HG03175 (cell line): ENCODE measurements around the gene CUEDC2.
"Not testable (repeated sequence)": the region's sequence is repeated elsewhere in the genome, so short reads cannot be mapped to it uniquely, and the experiment has no call there.

ENCODE experiments used
- ATAC-seq: cut with Tn5 transposase; IDR thresholded peaks from one replicate; pipeline ENCODE4 v1.9.1; 2021; ENCODE audit warnings: mild to moderate bottlenecking, moderate library complexity; ENCODE audit not compliant: unreplicated experiment

The CUEDC2 gene

DNA sequence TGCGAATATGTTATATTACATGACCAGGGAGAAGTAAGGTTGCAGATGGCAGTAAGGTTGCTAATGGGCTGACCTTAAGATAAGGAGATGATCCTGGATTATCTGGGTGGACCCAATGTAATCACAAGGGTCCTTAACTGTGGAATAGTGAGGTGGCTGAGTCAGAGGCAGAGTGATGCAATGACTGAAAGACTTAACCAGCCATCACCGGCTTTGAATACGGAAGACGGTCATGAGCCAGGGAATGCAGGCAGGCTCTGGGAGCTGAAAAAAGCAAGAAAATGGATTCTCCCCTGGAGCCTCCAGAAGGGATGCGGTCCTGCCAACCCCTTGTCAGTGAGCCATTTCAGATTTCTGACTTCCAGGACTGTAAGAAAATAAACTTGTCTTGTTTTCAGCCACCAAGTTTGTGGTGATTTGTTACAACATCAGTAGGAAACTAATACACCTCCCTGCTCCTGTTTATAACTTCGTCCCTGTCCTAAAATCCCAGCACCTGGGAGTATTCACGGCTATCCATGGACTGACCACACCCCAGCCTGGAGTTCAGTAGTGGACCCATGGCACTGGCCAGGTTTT is 23.6 kb upstream of the CUEDC2 start:
- ATAC-seq = no peak

DNA sequence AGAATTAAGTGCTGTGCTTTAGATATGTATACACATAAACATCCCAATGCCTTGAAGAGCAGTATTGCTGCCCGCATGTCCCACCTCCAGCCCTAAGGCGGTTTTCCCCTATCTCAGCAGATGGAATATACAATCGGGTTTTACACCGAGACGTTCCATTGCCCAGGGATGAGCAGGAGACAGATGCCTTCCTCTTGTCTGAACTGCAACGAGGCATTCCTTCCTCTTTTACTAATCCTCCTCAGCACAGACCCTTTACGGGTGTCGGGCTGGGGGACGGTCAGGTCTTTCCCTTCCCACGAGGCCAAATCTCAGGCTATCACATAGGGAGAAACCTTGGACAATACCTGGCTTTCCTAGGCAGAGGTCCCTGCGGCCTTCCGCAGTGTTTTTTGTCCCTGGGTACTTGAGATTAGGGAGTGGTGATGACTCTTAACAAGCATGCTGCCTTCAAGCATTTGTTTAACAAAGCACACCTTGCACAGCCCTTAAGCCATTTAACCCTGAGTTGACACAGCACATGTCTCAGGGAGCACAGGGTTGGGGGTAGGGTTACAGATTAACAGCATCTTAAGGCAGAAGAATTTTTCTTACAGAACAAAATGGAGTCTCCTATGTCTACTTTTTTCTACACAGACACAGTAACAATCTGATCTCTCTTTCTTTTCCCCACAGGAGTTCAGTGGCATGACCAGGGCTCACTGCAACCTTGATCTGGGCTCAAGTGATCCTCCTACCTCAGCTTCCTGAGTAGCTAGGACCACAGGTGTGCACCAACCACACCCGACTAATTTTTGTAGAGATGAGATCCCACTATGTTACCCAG is 22.5 kb upstream of the CUEDC2 start:
- not testable (repeated sequence) for ATAC-seq

DNA sequence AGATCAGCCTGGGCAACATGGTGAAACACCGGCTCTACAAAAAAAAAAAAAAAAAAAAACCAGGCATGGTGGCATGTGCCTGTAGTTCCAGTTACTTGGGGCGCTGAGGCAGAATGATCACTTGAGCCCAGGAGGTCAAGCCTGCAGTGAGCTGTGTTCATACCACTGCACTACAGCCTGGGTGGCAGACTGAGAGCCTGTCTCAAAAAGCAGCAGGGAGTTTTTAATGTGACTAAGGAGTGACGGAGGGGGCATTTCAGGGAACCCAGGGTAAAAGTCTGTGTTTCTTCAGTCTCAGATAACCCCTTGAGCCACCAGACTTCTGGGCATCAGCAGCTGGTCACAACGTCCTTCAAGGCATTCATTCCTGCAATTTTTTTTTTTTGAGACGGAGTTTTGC is 21.1 kb upstream of the CUEDC2 start:
- no peak for ATAC-seq

DNA sequence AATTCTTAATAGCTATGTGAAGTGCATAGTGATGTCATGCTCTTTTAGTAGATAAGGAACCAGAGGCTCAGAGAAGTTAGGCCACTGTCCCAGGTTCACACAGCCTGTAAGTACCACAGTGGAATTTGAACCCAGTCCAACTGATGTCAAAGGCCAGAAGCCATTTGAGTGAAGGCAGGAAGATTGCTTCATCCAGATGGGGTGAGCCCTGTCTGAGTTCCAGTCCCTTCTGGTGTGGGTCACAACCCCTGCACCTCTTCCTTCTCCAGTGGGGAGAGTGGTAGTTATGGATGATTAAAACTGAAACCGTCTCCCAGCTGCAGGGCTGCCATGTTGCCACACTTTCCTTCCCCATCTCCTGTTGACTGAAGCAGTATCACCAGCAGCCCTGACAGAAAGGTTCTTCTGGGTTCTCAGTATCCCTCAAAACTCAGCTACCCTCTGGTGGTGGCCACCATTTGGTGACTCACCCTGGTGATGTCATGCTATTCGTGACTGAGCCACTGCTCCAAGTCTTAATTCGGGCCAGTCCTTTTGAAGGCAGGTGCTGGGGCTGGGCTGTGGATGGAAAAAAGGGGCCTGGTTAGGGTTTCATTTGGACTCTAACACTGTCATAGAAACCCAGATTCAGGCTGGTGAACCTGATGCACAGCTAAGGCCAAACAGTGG is 20.4 kb upstream of the CUEDC2 start:
- ATAC-seq = no peak

DNA sequence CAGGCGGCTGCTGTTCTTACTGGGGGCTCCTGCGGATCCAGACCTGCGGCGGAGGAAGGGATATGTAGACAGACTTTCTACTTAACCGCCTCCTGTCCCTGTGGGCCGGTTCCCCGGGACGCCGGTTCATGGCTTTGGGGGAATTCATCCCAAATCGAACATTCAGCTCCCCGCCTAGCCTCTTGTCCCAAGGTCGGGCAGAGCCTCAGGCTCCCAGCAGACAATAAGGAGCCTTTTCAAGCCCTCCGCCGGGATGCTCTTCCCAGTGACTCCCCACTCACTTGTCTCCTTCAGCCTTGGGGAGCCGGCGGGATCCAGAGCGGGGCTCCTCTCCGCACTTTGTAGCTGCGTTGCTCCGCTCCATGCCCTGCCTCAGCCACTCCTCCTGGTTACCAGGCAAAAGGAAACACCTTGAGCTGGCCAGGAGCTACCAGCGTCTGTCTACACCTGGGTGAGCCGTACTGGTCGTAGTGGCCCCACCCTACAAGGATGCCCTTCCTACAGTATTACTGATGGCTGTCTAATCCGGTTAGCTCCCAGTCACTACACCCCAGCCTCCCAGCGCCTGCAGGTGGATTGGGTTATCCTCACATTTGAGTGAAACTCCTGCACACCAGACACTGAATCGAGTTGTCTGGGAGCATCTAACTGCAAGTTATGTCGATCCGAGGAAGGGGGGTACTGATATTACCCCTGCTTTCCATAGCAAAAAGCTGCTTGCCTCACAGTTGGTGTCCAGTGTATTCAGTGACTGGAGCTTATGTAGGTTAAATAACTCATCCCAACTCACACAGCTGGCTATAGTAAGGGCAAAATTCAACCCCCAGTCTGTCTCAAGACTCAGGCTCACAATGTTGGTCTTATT is 19.0 kb upstream of the CUEDC2 start, which contains the start of gene C10orf95:
C10orf95 (minus strand) TSS at position 439 of the 865 bp plus-strand sequence. CDS start 450 bp downstream, outside the sequence.
- ATAC-seq = no peak

DNA sequence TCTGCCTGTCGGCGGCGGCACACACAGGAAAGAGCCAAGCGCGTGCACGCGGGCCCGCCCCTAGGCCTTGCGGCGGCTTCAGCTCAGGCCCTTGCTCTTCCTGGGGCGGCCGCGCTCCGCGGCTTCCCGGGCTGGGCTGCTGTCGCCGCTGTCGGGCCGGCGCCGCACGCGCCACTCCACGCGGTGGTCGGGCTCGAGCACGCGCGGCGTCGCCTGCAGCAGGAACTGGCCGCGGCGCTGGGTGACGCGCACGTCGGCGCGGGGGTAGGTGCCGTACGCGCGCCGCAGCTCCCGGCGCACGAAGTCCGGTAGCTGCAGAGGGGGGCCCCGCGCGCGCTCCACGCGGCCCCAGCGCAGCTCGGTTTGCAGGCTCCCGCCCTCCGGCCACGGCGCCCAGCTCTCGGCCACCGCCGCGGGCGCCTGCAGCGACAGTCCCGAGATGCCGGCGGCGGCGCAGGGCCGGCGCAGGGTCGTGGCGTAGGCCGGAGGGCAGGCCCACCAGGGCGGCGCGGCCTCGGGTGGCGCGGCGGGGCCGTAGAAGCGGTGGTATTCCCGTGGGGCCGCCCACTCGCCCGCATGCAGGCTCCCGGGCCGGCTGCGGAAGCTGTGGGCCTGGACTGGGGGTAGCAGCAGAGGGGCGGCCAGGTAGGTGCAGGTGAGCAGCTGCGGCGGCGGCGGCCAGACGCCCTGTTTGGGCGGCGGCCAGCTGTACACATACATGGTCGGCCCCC is 18.2 kb upstream of the CUEDC2 start:
- ATAC-seq = peak; percentile 79

DNA sequence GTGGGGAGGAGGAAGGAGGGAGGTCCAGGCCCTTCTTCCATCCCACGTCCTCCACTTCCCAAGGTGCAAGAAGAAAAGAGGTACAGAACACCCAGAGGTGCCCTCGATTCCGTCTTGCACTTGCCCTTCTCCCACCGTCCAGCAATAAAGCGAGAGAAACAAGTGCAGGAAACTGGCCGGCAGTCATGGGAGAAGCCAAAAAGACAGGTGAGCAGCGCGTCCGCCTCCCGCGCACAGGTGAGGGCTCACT is 17.7 kb upstream of the CUEDC2 start:
- no peak for ATAC-seq

DNA sequence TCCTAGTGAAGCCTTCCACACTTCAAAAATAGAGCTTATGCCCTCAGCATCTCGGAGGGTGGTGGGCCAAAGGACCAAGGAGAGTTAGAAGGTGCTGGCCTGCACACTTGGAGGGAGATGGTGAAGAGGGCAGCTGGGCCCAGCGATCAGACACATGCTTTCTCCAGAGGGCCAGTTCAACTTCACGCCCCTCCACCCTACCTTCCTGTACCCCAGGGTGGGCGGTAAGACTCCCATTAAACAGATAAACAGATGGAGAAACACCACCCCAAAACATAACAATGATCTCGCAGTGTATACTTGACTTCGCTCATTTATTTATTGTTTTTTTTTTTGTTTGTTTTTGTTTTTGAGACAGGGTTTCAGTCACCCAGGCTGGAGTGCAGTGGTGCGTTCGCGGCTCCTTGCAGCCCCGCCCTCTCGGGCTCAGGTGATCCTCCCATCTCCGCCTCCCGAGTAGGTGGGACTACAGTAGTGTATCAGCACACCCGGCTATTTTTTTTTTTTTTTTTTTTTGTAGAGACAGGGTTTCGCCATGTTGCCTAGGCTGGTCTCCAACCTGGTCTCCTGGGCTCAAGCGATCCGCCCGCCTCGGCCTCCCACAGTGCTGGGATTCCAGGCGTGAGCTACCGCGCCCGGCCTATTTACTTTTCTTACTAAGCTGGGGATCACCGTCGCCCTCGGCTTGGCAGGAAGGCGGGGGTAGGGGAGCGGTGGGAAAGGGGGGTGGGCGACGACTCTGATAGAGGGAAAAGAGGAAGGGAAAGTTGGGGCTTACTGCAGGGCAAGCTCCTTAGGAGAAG is 17.1 kb upstream of the CUEDC2 start:
- peak; percentile 57 for ATAC-seq

DNA sequence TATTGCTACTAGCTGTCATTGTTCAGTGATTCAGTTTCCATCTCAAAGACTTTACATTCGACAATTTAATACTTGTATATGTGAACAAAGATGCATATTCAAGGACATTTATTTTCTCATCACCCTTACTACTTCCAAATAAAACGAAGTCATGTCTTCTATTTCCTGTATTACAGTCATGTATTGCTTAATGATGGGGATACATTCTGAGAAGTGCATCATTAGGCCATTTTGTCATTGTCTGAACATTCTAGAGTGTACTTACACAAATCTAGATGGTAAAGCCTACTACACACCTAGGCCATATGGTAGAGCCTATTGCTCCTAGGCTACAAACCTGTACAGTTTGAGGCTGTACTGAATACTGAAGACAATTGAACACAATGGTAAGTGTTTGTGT is 12.5 kb upstream of the CUEDC2 start:
- no peak for ATAC-seq

DNA sequence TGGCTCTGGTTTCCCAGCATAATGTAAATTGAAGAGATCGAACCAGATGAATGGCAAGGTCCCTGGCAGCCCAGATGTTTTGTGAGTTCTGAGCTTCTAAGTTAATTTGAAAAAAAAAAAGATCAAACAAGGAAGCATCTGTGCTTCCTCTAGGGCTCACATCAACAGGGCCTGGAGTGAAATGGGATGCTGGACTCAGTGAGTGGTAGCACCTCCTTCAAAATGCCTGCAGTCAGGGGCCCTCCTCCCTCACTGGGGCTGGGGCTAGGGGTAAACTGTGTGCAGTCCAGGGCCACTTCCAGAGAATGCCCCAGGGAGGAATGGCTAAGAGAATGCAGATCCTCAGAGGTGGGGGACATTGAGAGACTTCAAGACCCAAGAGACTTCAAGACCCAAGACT is 6.0 kb upstream of the CUEDC2 start:
- no peak for ATAC-seq

DNA sequence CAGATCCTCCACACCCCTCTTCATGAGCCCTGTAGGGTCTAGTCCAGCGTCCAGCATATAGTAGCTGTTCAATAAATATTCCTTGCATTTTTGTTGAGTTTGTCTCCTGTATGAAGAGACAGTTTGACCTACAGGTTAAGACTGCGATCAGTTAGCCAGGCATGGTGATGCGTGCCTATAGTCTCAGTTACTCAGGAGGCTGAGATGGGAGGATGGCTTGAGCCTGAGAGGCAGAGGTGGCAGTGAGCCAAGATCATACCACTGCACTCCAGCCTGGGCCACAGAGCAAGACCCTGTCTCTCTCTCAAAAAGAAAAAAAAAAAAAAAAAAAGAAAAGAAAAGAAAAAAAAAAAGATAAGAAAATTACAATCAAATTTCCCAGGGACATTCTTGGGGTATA is 5.1 kb upstream of the CUEDC2 start:
- ATAC-seq = no peak

DNA sequence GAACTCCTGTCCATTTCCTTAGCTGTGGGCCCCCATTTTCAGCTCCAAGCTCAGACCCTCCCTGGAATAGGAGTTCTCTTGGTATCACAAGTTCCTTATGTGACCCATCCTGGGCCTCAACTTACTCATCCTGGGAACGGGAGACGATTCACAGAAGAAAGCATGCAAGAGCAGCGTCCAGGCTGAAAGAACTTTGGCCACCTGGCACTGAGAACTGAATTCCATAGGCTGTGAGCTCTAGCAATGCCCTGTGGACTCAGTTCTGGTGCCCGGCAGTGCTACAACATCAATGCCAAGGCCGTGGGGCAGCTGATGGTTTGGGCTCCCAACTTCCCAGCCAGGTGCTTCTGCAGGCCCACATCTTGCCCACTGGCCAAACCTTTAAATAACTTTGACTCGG is 3.9 kb upstream of the CUEDC2 start:
- ATAC-seq = no peak

DNA sequence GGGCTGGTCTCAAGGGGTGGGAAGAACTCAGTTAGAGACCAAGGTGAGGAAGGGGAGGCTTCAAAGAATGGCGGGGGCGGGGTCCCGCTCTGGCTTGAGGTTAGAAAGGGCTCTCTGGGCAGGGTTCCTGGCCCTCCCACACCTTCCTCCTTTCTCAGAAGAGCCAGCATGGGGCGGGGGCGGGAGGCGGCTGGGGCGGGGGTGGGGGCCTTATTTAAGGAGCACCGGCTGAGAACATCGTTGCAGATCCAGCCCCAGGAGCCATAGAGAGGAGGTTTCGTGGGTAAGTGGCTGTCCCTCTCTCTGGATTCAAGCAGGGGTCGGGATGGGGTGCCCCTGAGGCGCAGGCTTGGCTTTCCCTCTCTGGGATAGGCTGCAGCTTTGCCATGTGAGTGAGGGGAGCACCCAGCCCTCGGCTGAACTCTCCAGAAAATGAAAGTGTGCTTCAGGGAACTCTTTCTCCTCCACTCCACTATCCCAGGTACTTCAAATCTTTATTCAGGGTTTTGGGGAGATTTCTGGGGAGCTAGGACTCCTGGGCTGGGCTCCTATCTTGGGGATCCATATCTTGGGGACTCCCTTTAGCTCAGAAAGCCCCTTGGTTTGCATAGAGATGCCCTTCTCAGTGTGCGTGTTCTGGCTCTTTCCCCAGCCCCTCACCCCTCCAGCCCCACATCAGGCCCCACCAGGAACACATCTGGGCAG is 3.3 kb upstream of the CUEDC2 start:
- ATAC-seq = no peak

DNA sequence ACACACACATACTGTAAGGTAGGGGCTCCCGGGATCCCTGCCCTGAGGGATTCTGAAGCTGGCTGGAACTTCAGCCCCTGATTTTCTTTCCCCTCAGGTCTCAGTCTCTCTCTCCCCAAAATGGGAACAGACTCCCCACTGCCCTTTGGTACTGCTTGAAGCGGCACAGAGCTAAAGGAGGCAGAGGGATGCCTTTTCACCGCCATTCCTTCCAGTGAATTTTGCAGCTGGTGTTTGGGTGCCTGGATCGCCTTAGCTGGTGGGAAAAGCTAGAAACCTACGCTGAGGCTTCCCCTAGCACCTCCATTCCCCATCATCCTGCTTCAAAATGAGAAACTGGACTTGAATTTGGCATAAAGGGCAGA is 2.7 kb upstream of the CUEDC2 start:
- no peak for ATAC-seq

DNA sequence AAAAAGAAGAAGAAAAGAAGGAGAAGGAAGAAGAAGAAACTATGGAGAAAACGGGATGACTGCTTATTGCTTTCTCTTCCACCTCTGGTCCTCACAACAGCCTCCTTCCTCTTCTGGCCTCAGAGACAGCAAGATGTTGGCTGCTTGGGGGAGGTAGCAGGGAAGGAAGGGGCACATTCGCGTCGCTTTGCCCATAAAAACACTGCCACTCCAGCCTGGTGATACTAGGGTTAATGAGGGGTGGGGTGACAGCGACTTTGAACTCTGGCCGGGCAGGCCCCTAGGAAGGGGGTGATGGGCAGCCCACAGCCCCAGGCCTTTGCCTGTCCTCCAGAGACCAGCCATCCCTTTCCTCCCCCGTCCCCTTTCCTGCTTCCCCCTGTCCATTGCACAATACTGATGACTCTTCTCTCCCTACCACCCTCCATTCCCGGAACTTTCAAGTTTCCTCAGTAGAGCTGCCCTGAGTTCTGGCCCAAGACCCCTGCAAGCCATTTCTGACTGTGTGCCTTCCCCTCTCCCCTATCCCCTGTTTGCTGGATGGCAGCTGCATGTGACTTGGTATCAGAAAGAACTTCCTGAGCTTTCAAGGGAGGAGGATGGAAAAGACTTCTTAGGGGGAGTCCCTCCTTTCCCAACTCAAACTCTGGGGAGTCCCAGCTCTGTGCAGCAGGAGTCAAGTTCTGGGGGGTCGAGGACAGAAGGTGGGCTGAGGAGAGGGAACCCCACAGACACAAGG is 2.2 kb upstream of the CUEDC2 start:
- no peak for ATAC-seq

DNA sequence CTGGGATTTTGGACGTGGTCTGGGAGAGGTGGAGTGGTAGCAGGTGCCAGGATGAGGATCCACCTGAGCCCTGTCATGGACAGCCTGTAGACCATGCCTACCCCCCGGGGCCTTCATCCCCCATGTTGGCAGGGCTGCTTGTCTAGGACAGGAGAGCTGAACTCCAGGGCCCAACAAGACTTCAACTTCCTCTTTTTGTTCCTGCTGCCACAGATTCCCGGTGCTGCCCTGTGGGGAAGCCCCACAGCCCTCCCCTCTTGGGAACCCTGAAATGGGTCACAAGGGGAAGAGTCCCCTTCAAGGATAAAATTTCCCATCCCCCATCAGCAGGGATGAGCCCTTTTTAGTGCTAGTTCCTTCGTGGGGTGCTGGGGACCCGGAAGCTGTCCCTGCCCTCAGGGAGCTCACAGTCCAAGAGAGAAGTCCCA is 1.3 kb upstream of the CUEDC2 start:
- no peak for ATAC-seq

DNA sequence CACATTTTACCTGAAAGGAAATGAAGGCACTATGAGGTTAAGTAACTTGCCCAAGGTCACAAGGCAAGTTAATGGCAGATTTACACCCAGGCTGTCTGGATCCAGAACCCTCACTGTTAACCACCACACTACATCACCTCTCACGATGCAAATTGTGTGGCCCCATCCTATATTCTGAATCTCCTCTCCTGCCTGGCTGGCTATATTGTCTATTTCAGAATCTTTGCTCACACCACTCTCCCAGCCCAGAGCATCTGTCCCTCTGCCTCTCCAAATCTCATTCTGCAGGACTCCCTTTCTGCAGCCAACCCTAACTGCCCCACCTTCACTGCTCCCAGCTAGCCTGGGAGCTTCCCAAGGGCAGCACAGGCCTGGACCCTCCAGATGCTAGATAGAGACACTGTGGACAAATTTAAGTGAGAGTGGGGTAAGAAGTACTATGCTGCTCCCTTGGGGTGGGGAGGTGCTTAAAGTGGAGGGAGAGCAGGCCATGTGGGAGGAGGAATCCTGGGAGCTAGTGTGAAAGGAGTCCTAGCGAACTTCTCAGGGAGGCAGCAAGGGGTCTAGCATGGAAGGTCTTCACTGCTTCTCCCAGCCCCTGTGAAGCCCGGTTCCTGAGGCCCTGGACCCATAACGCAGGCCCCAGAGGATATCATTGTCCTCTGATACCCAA is 786 bp downstream of the CUEDC2 start:
- no peak for ATAC-seq

DNA sequence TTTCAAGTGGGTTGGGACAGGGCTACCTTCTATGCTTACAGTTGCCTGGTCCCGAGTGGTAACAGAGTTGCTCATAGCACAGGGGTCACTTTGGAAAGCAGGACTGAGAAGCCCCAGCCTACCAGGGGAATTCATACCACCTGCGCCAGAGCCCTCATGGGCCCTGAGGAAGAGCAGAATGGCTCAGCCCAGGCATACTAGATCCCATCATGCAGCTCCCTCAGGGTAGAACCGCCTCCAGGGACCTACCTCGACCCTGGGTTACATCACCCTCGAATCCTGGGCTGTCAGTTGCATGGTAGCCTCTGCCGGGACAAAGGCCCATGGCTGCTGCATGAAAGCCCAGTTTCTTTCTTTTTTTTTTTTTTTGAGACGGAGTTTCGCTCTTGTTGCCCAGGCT is 2.9 kb downstream of the CUEDC2 start:
- no peak for ATAC-seq
